Calu3 (cell line): Measurements from ENCODE around the gene ARMC9. TPM values are rescaled to one million over a fixed set of nuclear protein-coding genes. Genes with fewer than 3 reads are reported as not detected.

Experiments used
- BruUV-seq: library from RNA; stranded (reverse); fragments of 400-500 nt; replicated peaks from 2 replicates; lab custom pipeline; 2021; lab: Mats Ljungman, UMichigan
- CTCF ChIA-PET: fragments of 300-600 bp; sonication (Branson Sonifier 250); formaldehyde crosslinking; loops from one replicate; lab custom pipeline; 2022; ENCODE audit warnings: antibody characterized with exemption; lab: Charles Lee
- DNase-seq: peaks from one replicate; pipeline ENCODE4 v3.0.0; 2022
- H3K27ac Mint-ChIP-seq: one replicate; pipeline ENCODE4 v1.8.0; 2022; ENCODE audit warnings: mixed read lengths; ENCODE audit not compliant: unreplicated experiment
- H3K27me3 Mint-ChIP-seq: one replicate; pipeline ENCODE4 v1.8.0; 2022; ENCODE audit warnings: mixed read lengths; ENCODE audit not compliant: unreplicated experiment
- H3K36me3 Mint-ChIP-seq: one replicate; pipeline ENCODE4 v1.8.0; 2022; ENCODE audit warnings: mild to moderate bottlenecking, moderate library complexity, mixed read lengths; ENCODE audit not compliant: insufficient read depth, unreplicated experiment
- H3K4me1 Mint-ChIP-seq: one replicate; pipeline ENCODE4 v1.8.0; 2022; ENCODE audit warnings: mild to moderate bottlenecking, low read depth, mixed read lengths; ENCODE audit not compliant: unreplicated experiment
- H3K4me3 Mint-ChIP-seq: one replicate; pipeline ENCODE4 v1.8.0; 2022; ENCODE audit warnings: mild to moderate bottlenecking, low read depth, moderate library complexity, mixed read lengths; ENCODE audit not compliant: unreplicated experiment
- H3K9me3 Mint-ChIP-seq: one replicate; pipeline ENCODE4 v1.8.0; 2022; ENCODE audit warnings: low read depth, mixed read lengths; ENCODE audit not compliant: unreplicated experiment
- CTCF ChIP-seq: fragments of 200-600 bp; IDR thresholded peaks from one replicate; pipeline ENCODE4 v1.8.0; 2022; ENCODE audit warnings: antibody characterized with exemption; ENCODE audit not compliant: unreplicated experiment
- intact Hi-C: fragments of 100-400 bp; cut with micrococcal nuclease; formaldehyde crosslinking; loops from one replicate; pipeline ENCODE4 v1.10.0; 2022; ENCODE audit not compliant: unreplicated experiment
- total RNA-seq: library from RNA; stranded (reverse); gene quantifications from 2 replicates; pipeline ENCODE4 v1.2.3, GENCODE V29; 2022

The ARMC9 gene
- total RNA-seq, 1 experiment from 2014 or later = 13.6 TPM

- Mint-ChIP-seq H3K4me3 (no peak overlapping the region), H3K9me3 (no peaks in the 10 kb centered on the region), H3K4me1 (no peaks in the 10 kb centered on the region), H3K27ac (no peak overlapping the region), H3K27me3 (no peaks in the 10 kb centered on the region), H3K36me3 (no peaks in the 10 kb centered on the region)
- DNase-seq = no peak
- intact Hi-C loops = no loop called here
- CTCF ChIA-PET = no interaction called here
- no TSS peak for BruUV-seq
- TF ChIP-seq CTCF = no peak
Observed at GRCh38 chr2:231260442-231261208, 62.2 kb downstream of the ARMC9 start.

GRCh38 chr2:231263118-231263831, 64.8 kb downstream of the ARMC9 start:
- H3K9me3 Mint-ChIP-seq = no peaks in the 10 kb centered on the region
- BruUV-seq = no TSS peak
- intact Hi-C loops = no loop called here
- H3K36me3 Mint-ChIP-seq = no peaks in the 10 kb centered on the region
- TF ChIP-seq CTCF = no peak
- no peak overlapping the region for H3K4me3 Mint-ChIP-seq
- no peaks in the 10 kb centered on the region for H3K4me1 Mint-ChIP-seq
- H3K27ac Mint-ChIP-seq = no peak overlapping the region
- no peaks in the 10 kb centered on the region for H3K27me3 Mint-ChIP-seq
- DNase-seq = no peak
- CTCF ChIA-PET = no interaction called here

GRCh38 chr2:231270221-231271114, 72.0 kb downstream of the ARMC9 start:
- intact Hi-C loops = no loop called here
- BruUV-seq = no TSS peak
- Mint-ChIP-seq H3K4me1 (no peaks in the 10 kb centered on the region), H3K36me3 (no peaks in the 10 kb centered on the region), H3K9me3 (no peaks in the 10 kb centered on the region), H3K4me3 (no peak overlapping the region), H3K27ac (no peak overlapping the region), H3K27me3 (no peaks in the 10 kb centered on the region)
- CTCF ChIA-PET = no interaction called here
- no peak for TF ChIP-seq CTCF
- DNase-seq = no peak

- H3K27ac Mint-ChIP-seq = no peak overlapping the region
- no TSS peak for BruUV-seq
- intact Hi-C loops = no loop called here
- TF ChIP-seq CTCF = no peak
- H3K4me1 Mint-ChIP-seq = no peaks in the 10 kb centered on the region
- H3K9me3 Mint-ChIP-seq = no peaks in the 10 kb centered on the region
- no peak for DNase-seq
- no peak overlapping the region for H3K4me3 Mint-ChIP-seq
- no peaks in the 10 kb centered on the region for H3K27me3 Mint-ChIP-seq
- CTCF ChIA-PET = no interaction called here
- H3K36me3 Mint-ChIP-seq = no peaks in the 10 kb centered on the region
Observed at GRCh38 chr2:231272991-231273390, 74.6 kb downstream of the ARMC9 start.
